A549 (cell line): Measurements from ENCODE around the gene MEN1. TPM values are rescaled to one million over a fixed set of nuclear protein-coding genes. Genes with fewer than 3 reads are reported as not detected.

ENCODE experiments used
- ATAC-seq, 2 experiments: fragments of 200-7000 bp in 1 of 2; fragments of >200 bp in 1 of 2; cut with Nextera tagmentation in 1 of 2; cut with Tn5 transposase in 1 of 2; 3 replicates each; pipeline versions ENCODE4 v1.8.0 to v1.9.1; 2018 to 2020; ENCODE audit warnings: mild to moderate bottlenecking in 1 of 2, moderate library complexity in 1 of 2
- CTCF ChIA-PET: fragments of 300-600 bp; sonication (Branson Sonifier 250); formaldehyde crosslinking; extraction: SDS; loops from one replicate; lab custom pipeline; 2021; ENCODE audit warnings: antibody characterized with exemption, inconsistent platforms; lab: Yijun Ruan, JAX
- POLR2A ChIA-PET: fragments of 350-600 bp; formaldehyde crosslinking; extraction: SDS; loops from one replicate; lab custom pipeline; 2021; ENCODE audit warnings: antibody characterized with exemption, inconsistent platforms; lab: Yijun Ruan, JAX
- DNase-seq, 2 experiments: peaks; one replicate each; pipeline versions ENCODE4 v3.0.0 to v3.0.0-alpha.2; 2011 to 2016; ENCODE audit warnings: low read depth in 1 of 2, low spot score in 1 of 2
- FAIRE-seq: peaks from 2 replicates; lab custom pipeline; 2011; peaks lifted over from hg19 to GRCh38; lab: Jason Lieb, UNC
- H3K27ac ChIP-seq, 2 experiments: fragments of >200 bp; sonication (Bioruptor Twin); formaldehyde crosslinking; 3 replicates each; pipeline ENCODE4 v1.5.1; 2016 to 2017
- H3K4me1 ChIP-seq: fragments of >200 bp; sonication (Bioruptor Twin); formaldehyde crosslinking; 3 replicates; pipeline ENCODE4 v1.6.1; 2016
- H3K4me2 ChIP-seq: fragments of >200 bp; sonication (Bioruptor Twin); formaldehyde crosslinking; 3 replicates; pipeline ENCODE4 v1.6.1; 2016
- H3K4me3 ChIP-seq: fragments of >200 bp; sonication (Bioruptor Twin); formaldehyde crosslinking; 3 replicates; pipeline ENCODE4 v1.5.1; 2016
- H3K9me3 ChIP-seq: fragments of >200 bp; sonication (Bioruptor Twin); formaldehyde crosslinking; 3 replicates; pipeline ENCODE4 v1.6.1; 2016
- BHLHE40 ChIP-seq: IDR thresholded peaks from 2 replicates; pipeline ENCODE4 v1.6.1; 2012; ENCODE audit warnings: low read depth, low read length, inconsistent platforms
- GATA3 ChIP-seq: IDR thresholded peaks from 2 replicates; pipeline ENCODE4 v1.6.1; 2012; ENCODE audit warnings: borderline replicate concordance
- HEYL ChIP-seq: fragments of 250-450 bp; sonication (Bioruptor Pico); IDR thresholded peaks from 2 replicates; pipeline ENCODE4 v1.8.0; 2021; ENCODE audit warnings: mild to moderate bottlenecking, moderate library complexity
- HOXA7 ChIP-seq: fragments of 250-450 bp; sonication (Bioruptor Pico); IDR thresholded peaks from 2 replicates; pipeline ENCODE4 v1.5.0; 2020; ENCODE audit warnings: mild to moderate bottlenecking, moderate library complexity
- JUN ChIP-seq, 2 experiments: fragments of >200 bp; sonication (Bioruptor Twin); formaldehyde crosslinking; IDR thresholded peaks; 2 replicates in 1 of 2; 3 replicates in 1 of 2; pipeline ENCODE4 v1.6.1; 2016 to 2017
- KDM5A ChIP-seq: fragments of 200-600 bp; sonication (generic); IDR thresholded peaks from 2 replicates; pipeline ENCODE4 v1.6.1; 2016; ENCODE audit warnings: antibody characterized with exemption, mild to moderate bottlenecking
- MAFK ChIP-seq: fragments of 450-650 bp; IDR thresholded peaks from 2 replicates; pipeline ENCODE4 v1.6.1; 2014; ENCODE audit not compliant: partially characterized antibody
- NFE2L2 ChIP-seq: fragments of 150-350 bp; conservative IDR thresholded peaks from 2 replicates; pipeline ENCODE4 v1.6.1; 2014; ENCODE audit warnings: low read length
- PHF8 ChIP-seq: fragments of 200-600 bp; sonication (generic); IDR thresholded peaks from 2 replicates; pipeline ENCODE4 v1.6.1; 2016; ENCODE audit warnings: low read depth, mild to moderate bottlenecking, antibody characterized with exemption, moderate library complexity, borderline replicate concordance
- POLR2AphosphoS2 ChIP-seq: conservative IDR thresholded peaks from 2 replicates; pipeline ENCODE4 v1.6.1; 2012; ENCODE audit warnings: low read length, improper control_type of control experiment, inconsistent platforms
- RARB ChIP-seq: fragments of 250-450 bp; sonication (Bioruptor Pico); IDR thresholded peaks from 2 replicates; pipeline ENCODE4 v1.8.0; 2021; ENCODE audit warnings: mild to moderate bottlenecking, moderate library complexity
- TFCP2L1 ChIP-seq: fragments of 250-450 bp; sonication (Bioruptor Pico); IDR thresholded peaks from 2 replicates; pipeline ENCODE4 v1.5.0; 2021; ENCODE audit warnings: mild to moderate bottlenecking
- ZC3H11A ChIP-seq: fragments of 450-650 bp; IDR thresholded peaks from 2 replicates; pipeline ENCODE4 v1.6.1; 2014; ENCODE audit warnings: antibody characterized with exemption, mild to moderate bottlenecking
- ZFP36 ChIP-seq: fragments of 450-650 bp; IDR thresholded peaks from 2 replicates; pipeline ENCODE4 v1.6.1; 2014; ENCODE audit warnings: borderline replicate concordance; ENCODE audit not compliant: partially characterized antibody
- WGBS: methylation state at CpG from one replicate; pipeline ENCODE4 v1.1.6; 2017; ENCODE audit errors: missing lambda C conversion rate; 5-methylcytosine and 5-hydroxymethylcytosine counted together
- polyA plus RNA-seq, 4 experiments: library from polyadenylated mRNA; depleted of rRNA in 3 of 4; stranded (reverse); fragments of >200 nt; fragmentation: RNase III in 1 of 4; extraction: RNeasy Plus Mini Kit Qiagen cat#74134 plus additional on column Dnase treatment in 1 of 4; gene quantifications; 2 replicates in 3 of 4; 3 replicates in 1 of 4; pipeline ENCODE4 v1.2.3, GENCODE V29; 2011 to 2017
- TF ChIP-seq, protein P1 (sequence below): IDR thresholded peaks from 2 replicates; pipeline ENCODE4 v1.6.1; 2012
- TF ChIP-seq, protein P2 (sequence below): fragments of 200-600 bp; sonication (generic); IDR thresholded peaks from 2 replicates; pipeline ENCODE4 v1.6.1; 2016; ENCODE audit warnings: antibody characterized with exemption, mild to moderate bottlenecking, moderate library complexity
- TF ChIP-seq, protein P3 (sequence below): fragments of 250-450 bp; sonication (Bioruptor Pico); IDR thresholded peaks from 2 replicates; pipeline ENCODE4 v1.5.0; 2021; ENCODE audit warnings: mild to moderate bottlenecking, moderate library complexity, borderline replicate concordance
- TF ChIP-seq, protein P4 (sequence below): IDR thresholded peaks from 2 replicates; pipeline ENCODE4 v1.6.1; 2012

MEN1 gene
- polyA plus RNA-seq, 2 of the 4 experiments (the other 2 are of a cell fraction) = 17.0 to 34.7 TPM

DNA sequence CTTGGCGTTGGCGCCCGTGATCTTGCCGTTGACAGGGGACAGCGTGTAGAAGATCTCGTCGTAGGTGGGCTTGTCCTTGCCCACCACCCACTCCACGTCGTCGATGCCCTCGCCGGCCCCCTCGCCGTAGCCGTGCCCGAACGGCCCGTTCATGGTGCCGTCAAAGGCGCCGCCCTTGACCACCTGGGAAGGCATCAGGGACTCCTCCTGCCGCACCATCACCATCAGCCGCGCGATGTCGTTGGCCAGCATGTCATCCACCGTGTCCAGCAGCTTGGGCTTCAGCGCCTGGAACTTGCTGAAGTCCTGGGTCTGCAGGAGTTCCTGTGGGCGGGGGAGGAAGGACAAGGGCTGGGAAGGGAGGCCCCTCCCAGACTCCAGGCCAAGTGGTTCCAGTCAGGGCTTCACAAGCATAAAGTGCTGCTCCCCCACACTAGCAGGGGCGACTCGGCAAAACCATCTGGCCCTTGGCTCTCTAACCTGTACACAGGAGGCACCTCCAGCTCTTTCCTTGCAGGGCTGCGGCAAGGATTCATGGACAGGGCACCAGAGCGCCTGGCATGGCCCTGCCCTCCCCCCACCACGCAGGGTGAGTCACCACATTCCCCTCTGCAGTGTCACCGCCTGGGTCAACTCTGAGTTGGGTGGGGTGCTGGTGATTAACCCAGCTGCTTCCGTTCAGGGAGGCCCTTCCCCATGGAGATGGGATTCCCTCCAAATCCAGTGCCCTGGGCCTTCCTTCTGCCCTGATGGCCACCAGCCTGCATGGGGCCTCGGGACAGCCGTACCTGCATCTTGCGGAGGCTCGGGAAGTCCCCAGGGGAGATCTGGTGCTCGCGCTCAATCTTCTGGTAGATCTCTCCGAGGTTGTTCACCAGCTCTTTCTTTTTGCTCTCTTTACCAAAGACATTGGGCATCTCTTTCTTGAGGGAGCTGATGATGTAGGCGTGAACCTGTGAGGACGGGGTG, 44.5 kb upstream of the MEN1 start (continued):
- no peak; the same call in 1 of the 2 replicates for TF ChIP-seq TFCP2L1 (CRISPR knock-in tag)
- TF ChIP-seq JUN (IDR thresholded peaks at IDR 0.05) = peak; percentile 95 to 97; a peak in 4 of 5 replicates
- TF ChIP-seq ZFP36 = no peak
- TF ChIP-seq, protein P1, sequence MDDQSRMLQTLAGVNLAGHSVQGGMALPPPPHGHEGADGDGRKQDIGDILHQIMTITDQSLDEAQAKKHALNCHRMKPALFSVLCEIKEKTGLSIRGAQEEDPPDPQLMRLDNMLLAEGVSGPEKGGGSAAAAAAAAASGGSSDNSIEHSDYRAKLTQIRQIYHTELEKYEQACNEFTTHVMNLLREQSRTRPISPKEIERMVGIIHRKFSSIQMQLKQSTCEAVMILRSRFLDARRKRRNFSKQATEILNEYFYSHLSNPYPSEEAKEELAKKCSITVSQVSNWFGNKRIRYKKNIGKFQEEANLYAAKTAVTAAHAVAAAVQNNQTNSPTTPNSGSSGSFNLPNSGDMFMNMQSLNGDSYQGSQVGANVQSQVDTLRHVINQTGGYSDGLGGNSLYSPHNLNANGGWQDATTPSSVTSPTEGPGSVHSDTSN = peak; percentile 87
- no peak for TF ChIP-seq POLR2AphosphoS2
- TF ChIP-seq, protein P2, sequence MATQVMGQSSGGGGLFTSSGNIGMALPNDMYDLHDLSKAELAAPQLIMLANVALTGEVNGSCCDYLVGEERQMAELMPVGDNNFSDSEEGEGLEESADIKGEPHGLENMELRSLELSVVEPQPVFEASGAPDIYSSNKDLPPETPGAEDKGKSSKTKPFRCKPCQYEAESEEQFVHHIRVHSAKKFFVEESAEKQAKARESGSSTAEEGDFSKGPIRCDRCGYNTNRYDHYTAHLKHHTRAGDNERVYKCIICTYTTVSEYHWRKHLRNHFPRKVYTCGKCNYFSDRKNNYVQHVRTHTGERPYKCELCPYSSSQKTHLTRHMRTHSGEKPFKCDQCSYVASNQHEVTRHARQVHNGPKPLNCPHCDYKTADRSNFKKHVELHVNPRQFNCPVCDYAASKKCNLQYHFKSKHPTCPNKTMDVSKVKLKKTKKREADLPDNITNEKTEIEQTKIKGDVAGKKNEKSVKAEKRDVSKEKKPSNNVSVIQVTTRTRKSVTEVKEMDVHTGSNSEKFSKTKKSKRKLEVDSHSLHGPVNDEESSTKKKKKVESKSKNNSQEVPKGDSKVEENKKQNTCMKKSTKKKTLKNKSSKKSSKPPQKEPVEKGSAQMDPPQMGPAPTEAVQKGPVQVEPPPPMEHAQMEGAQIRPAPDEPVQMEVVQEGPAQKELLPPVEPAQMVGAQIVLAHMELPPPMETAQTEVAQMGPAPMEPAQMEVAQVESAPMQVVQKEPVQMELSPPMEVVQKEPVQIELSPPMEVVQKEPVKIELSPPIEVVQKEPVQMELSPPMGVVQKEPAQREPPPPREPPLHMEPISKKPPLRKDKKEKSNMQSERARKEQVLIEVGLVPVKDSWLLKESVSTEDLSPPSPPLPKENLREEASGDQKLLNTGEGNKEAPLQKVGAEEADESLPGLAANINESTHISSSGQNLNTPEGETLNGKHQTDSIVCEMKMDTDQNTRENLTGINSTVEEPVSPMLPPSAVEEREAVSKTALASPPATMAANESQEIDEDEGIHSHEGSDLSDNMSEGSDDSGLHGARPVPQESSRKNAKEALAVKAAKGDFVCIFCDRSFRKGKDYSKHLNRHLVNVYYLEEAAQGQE = no peak

DNA sequence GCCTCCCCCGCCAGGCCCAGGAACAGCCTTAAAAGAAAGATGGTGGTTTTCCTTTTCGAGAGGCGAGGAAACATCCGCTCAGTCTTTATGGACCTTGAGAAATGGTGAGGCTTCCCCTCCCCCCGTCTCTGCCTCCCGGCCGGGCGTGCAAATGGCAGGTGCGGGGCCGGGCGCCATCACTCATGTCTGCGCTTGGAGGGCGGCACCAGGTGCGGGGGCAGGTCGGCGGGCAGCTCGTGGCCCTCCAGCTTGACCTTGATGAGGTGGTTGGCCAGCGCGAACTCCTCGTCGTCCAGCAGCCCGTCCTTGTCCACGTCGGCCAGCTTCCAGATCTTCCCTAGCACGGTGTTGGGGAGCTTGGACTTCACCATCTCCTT, 43.8 kb upstream of the MEN1 start:
- ATAC-seq = no peak
- 92% methylated on average over 18 of the region's 25 CpGs for WGBS
- POLR2A ChIA-PET = interaction anchor here (0.9 to 2.3 kb wide), 3 partner anchors 36 to 76 kb away, joined by 4 to 7 read pairs (median 4); partner anchors contain the start of genes PPP2R5B and SF1
- FAIRE-seq = no peak
- Histone ChIP-seq H3K4me1 (peaks cover 84% of the 10 kb centered on the region), H3K4me3 (no peak overlapping the region; the same call in 2 of the 3 replicates), H3K4me2 (peak overlapping the region; percentile 78), H3K9me3 (no peaks in the 10 kb centered on the region)
- DNase-seq = no peak
- TF ChIP-seq, protein P3, sequence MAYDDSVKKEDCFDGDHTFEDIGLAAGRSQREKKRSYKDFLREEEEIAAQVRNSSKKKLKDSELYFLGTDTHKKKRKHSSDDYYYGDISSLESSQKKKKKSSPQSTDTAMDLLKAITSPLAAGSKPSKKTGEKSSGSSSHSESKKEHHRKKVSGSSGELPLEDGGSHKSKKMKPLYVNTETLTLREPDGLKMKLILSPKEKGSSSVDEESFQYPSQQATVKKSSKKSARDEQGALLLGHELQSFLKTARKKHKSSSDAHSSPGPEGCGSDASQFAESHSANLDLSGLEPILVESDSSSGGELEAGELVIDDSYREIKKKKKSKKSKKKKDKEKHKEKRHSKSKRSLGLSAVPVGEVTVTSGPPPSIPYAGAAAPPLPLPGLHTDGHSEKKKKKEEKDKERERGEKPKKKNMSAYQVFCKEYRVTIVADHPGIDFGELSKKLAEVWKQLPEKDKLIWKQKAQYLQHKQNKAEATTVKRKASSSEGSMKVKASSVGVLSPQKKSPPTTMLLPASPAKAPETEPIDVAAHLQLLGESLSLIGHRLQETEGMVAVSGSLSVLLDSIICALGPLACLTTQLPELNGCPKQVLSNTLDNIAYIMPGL (CRISPR knock-in tag) = no peak
- no peak for TF ChIP-seq HEYL (CRISPR knock-in tag)
- no peak for TF ChIP-seq HOXA7 (CRISPR knock-in tag)
- no peak for TF ChIP-seq ZC3H11A
- TF ChIP-seq, all 56 proteins: peak for 0
- peak overlapping the region; percentile 91 to 92 for H3K27ac ChIP-seq
- CTCF ChIA-PET = interaction anchor here (0.9 to 39.4 kb wide), 8 partner anchors 6 to 461 kb away, joined by 3 to 1607 read pairs (median 12); partner anchors contain the start of genes ARL2, CDC42BPG and EHD1

DNA sequence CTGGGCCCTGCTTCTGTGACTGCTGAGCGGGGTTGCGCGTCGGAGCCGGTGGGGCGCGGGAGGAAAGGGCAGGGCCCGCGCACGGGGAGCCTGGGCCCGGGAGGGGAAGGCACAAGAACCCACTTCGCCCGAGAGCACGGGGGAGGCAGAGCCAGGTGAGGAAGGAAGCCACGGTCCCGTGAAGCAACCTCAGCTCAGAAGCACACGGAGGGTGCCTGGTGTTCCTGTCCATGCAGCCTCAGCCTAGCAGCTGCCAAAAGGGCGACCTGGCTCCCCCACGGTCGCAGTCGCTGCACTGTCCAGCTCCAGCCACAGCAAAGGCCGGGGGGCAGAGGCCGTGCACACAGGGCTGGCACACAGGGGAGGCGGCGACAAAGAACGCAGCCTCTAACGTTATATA, 43.4 kb upstream of the MEN1 start:
- no peak for DNase-seq
- no peak for TF ChIP-seq RARB (CRISPR knock-in tag)
- TF ChIP-seq MAFK = no peak
- no peak for TF ChIP-seq KDM5A
- TF ChIP-seq, protein P4, sequence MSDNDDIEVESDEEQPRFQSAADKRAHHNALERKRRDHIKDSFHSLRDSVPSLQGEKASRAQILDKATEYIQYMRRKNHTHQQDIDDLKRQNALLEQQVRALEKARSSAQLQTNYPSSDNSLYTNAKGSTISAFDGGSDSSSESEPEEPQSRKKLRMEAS = no peak
- TF ChIP-seq GATA3 = no peak
- no peak for TF ChIP-seq NFE2L2
- TF ChIP-seq PHF8 = no peak
- no peak for TF ChIP-seq BHLHE40
- Histone ChIP-seq H3K9me3 (no peaks in the 10 kb centered on the region), H3K27ac (peak overlapping the region; percentile 91 to 92), H3K4me2 (peak overlapping the region; percentile 78; the same call in 2 of the 3 replicates), H3K4me1 (peaks cover 88% of the 10 kb centered on the region), H3K4me3 (no peak overlapping the region)
- no peak for FAIRE-seq
- ATAC-seq = no peak
- 88% methylated on average over 27 of the region's 27 CpGs for WGBS
- ChIA-PET CTCF (interaction anchor here (0.5 to 39.4 kb wide), 10 partner anchors 6 to 461 kb away, joined by 3 to 1607 read pairs (median 4); partner anchors contain the start of genes ARL2, CDC42BPG and EHD1), POLR2A (interaction anchor here (1.1 to 2.3 kb wide), 2 partner anchors 26 to 75 kb away, joined by 3 to 7 read pairs; partner anchors contain the start of gene SF1)
